H1 (cell line): ENCODE results near the gene ESYT2. TPM values are rescaled to one million over a fixed set of nuclear protein-coding genes. Genes with fewer than 3 reads are reported as not detected.
A peak's percentile ranks its signal among the peaks of the same experiment; 100 is the strongest.

Experiments used
- ATF3 ChIP-seq: IDR thresholded peaks from 2 replicates; pipeline ENCODE4 v1.6.1; 2011; ENCODE audit warnings: low read depth, mild to moderate bottlenecking, low read length; ENCODE audit not compliant: insufficient read depth
- GTF2F1 ChIP-seq: IDR thresholded peaks from 2 replicates; pipeline ENCODE4 v1.6.1; 2012; ENCODE audit warnings: low read depth, low read length, improper control_type of control experiment, borderline replicate concordance
- JUND ChIP-seq: IDR thresholded peaks from 2 replicates; pipeline ENCODE4 v1.6.1; 2011; ENCODE audit warnings: mild to moderate bottlenecking, improper control_type of control experiment, low read length
- POLR2AphosphoS5 ChIP-seq: IDR thresholded peaks from 2 replicates; pipeline ENCODE4 v1.6.1; 2011; ENCODE audit warnings: low read depth, low read length
- RAD21 ChIP-seq, 2 experiments: IDR thresholded peaks in 1 of 2; conservative IDR thresholded peaks in 1 of 2; 2 replicates each; pipeline ENCODE4 v1.6.1; 2011; ENCODE audit warnings: low read depth in 2 of 2, low read length in 2 of 2, improper control_type of control experiment in 1 of 2, inconsistent platforms in 1 of 2, mild to moderate bottlenecking in 1 of 2, moderate library complexity in 1 of 2
- SP1 ChIP-seq: IDR thresholded peaks from 2 replicates; pipeline ENCODE4 v1.6.1; 2011; ENCODE audit warnings: low read depth, low read length
- polyA plus RNA-seq, 7 experiments: library from polyadenylated mRNA; depleted of rRNA in 3 of 7; stranded (reverse) in 5 of 7; unstranded in 2 of 7; fragments of >200 nt in 5 of 7; fragments of 200-250 nt in 2 of 7; gene quantifications; 1 replicate in 5 of 7; 2 replicates in 1 of 7; 4 replicates in 1 of 7; pipeline versions ENCODE4 v1.2.1 to v1.2.3, GENCODE V29; 2011 to 2013; ENCODE audit warnings: missing spikeins in 2 of 7, mixed read lengths in 2 of 7
- total RNA-seq: library from RNA; stranded (reverse); fragmentation: NEBNext Ultra II Directional; extraction: Animal tissue kit (Norgen Biotek cat#: 25700); gene quantifications from 2 replicates; pipeline ENCODE4 v1.2.1, GENCODE V29; 2021

The ESYT2 gene
- total and polyA plus RNA-seq, 2 of the 8 experiments (the other 6 are each of a cell fraction or from before 2014, with no cell fraction given): 27.0 to 37.5 TPM

- TF ChIP-seq GTF2F1: no peak
- TF ChIP-seq POLR2AphosphoS5: peak; percentile 53; the same call in 1 of the 2 replicates
- TF ChIP-seq SP1: peak; percentile 65; the same call in 1 of the 2 replicates
- TF ChIP-seq ATF3: no peak
- peak; percentile 27; the same call in 1 of the 2 replicates for TF ChIP-seq JUND
- peak in 1 of 2 experiments; percentile 7; a peak in 1 of 4 replicates for TF ChIP-seq RAD21 (IDR thresholded peaks at IDR 0.05 in 1 of 2, conservative IDR thresholded peaks at IDR 0.05 in 1 of 2; ENCODE audit: low read depth in 2 of 2, low read length in 2 of 2)
Observed at GRCh38 chr7:158818325-158819213, 10.7 kb downstream of the ESYT2 start (continued).
